CD4-positive, alpha-beta T cell treated with Interleukin-4 for 4 hours (primary cell): Measurements from ENCODE around the gene PPM1K.

ENCODE experiments used
- DNase-seq: peaks from one replicate; pipeline ENCODE4 v3.0.0-alpha.2; 2020

Gene PPM1K

DNA sequence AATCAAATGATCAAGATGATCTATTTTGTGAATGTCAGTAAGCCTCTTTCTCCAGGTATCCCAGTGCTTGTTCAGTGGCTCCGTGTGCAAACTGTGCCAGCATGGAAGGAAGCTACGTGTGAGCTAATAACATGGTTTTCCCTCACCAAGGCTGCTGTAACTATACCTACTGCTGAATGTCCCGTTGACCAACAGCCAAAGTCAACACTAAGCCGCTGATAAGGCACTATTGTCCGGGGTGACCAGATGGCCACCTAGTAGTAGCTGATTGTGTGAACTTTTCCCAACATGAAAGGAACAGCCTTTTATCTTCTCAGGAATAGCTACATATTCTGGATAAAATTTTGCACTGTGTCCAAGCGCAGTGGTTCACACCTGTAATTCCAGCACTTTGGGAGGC lies 68.0 kb downstream of the PPM1K start:
- no peak for DNase-seq

DNA sequence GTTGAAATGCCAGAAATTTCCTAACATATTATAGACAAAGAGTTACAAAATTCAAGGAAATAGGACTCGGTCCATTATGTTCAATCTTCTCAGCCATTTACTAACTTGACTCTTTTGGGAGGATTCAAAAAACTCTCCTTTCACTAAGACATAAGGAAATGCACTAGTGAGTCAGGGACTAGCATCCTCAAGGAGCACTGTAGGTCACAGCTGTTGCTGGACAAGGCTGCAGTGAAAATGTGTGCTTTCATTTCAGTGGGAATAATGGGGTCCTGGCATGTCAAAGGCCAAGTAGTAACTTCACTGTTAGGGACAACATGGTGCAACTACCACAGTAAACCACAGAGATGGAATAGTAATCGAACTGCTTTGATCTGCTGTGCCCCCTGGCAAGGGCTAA lies 69.0 kb downstream of the PPM1K start:
- no peak for DNase-seq

DNA sequence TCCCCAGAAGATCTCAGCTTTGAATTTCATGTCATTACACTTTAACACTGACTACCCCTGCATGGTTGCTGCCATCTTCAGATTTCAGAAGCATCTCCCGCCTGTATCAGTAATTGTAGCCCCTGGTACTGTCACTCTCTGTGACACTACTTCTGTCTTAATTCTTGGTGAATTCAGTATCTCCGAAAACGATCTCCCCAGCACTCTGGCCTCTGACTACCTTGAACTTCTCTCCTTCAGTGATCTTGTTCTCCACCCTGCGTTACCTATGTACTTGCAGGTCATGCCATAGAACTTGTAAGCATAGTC lies 72.2 kb downstream of the PPM1K start:
- DNase-seq, result no peak

DNA sequence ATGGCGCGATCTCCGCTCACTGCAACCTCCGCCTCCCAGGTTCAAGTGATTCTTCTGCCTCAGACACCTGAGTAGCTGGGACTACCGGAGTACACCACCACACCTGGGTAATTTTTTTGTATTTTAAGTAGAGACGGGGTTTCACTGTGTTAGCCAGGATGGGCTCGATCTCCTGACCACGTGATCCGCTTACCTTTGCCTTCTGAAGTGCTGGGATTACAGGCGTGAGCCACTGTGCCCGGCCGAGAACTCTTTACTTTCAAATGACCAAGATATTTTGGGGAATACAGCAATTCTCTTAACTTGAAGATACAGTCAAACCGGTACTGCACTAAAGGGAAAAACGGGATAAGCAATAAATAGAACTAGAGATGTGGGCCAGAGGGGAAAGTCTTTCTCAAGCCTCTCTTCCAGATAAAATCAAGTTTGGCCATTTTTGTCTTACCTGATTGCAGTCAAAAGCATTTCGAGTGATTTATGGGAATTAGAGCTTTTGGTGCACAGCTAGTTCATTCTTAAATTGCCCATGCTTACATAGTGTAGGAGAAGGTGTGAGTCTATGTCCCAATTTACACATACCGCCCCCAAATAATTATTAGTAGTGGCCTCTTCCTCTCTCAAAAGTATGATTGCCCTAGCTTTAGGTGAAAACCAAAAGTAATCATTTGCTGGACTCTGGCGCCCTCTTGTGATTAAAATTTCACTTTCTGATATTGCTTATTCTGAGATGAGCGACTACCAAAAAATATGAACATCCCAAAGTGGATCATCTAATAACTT lies 72.7 kb downstream of the PPM1K start:
- DNase-seq, result peak; percentile 67

DNA sequence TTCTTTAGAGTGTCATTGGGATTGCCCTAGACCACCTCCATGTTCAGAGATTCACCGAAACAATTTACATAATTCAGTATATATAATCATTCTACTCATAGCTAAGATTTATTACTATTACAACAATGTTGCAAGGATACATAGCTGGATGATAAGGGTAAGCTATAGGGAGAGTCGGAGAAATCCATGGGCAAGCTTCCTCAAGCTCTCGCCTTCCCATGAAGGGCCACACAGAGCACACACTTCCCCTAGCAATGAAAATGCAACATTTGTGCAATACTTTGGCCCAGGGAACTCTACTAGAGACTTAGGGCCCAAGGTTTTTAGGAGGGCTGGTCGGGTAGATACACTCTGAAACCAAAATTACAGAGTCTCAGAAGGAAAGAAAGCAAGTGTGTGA lies 76.2 kb downstream of the PPM1K start:
- DNase-seq, result no peak
